WTC11 (cell line): ENCODE results near the gene FGD2.

ENCODE experiments used
- JUN ChIP-seq: sonication (generic); formaldehyde crosslinking; IDR thresholded peaks from 2 replicates; pipeline ENCODE4 v1.8.0; 2023; ENCODE audit warnings: mild to moderate bottlenecking, missing genetic modification reagents
- NFE2L1 ChIP-seq: sonication (generic); formaldehyde crosslinking; IDR thresholded peaks from 2 replicates; pipeline ENCODE4 v1.8.1; 2023; ENCODE audit warnings: missing genetic modification reagents
- ZNF138 ChIP-seq: sonication (generic); formaldehyde crosslinking; conservative IDR thresholded peaks from 2 replicates; pipeline ENCODE4 v1.8.1; 2022; ENCODE audit warnings: mild to moderate bottlenecking, moderate library complexity, missing genetic modification reagents
- TF ChIP-seq, protein P1 (sequence below): fragments of 200-600 bp; IDR thresholded peaks from 2 replicates; pipeline ENCODE4 v1.8.0; 2022; ENCODE audit warnings: antibody characterized with exemption

GRCh38 chr6:37047689-37048402, 42.4 kb downstream of the FGD2 start:
- TF ChIP-seq, protein P1, sequence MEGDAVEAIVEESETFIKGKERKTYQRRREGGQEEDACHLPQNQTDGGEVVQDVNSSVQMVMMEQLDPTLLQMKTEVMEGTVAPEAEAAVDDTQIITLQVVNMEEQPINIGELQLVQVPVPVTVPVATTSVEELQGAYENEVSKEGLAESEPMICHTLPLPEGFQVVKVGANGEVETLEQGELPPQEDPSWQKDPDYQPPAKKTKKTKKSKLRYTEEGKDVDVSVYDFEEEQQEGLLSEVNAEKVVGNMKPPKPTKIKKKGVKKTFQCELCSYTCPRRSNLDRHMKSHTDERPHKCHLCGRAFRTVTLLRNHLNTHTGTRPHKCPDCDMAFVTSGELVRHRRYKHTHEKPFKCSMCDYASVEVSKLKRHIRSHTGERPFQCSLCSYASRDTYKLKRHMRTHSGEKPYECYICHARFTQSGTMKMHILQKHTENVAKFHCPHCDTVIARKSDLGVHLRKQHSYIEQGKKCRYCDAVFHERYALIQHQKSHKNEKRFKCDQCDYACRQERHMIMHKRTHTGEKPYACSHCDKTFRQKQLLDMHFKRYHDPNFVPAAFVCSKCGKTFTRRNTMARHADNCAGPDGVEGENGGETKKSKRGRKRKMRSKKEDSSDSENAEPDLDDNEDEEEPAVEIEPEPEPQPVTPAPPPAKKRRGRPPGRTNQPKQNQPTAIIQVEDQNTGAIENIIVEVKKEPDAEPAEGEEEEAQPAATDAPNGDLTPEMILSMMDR = no peak
- no peak for TF ChIP-seq ZNF138 (CRISPR knock-in tag)
- no peak for TF ChIP-seq JUN (CRISPR knock-in tag)
- no peak for TF ChIP-seq NFE2L1 (CRISPR knock-in tag)
